Kidney (tissue), 14 donors: ENCODE measurements around the gene GRAMD4. TPM values are rescaled to one million over a fixed set of nuclear protein-coding genes. Genes with fewer than 3 reads are reported as not detected.

ENCODE experiments used
- DNase-seq, 5 donors: peaks; one replicate each; pipeline ENCODE4 v3.0.0-alpha.2; 2013 to 2020
- FAIRE-seq: peaks from 2 replicates; lab custom pipeline; 2012; peaks lifted over from hg19 to GRCh38; lab: Jason Lieb, UNC
- H3K27ac ChIP-seq, 2 donors: one replicate each; pipeline ENCODE4 v1.7.0; 2013; ENCODE audit warnings: low read depth in 2 of 2, low read length in 2 of 2, inconsistent platforms in 1 of 2
- H3K27me3 ChIP-seq: one replicate; pipeline ENCODE4 v1.7.1; 2013; ENCODE audit warnings: low read length, inconsistent platforms; ENCODE audit not compliant: control insufficient read depth, insufficient read depth
- H3K36me3 ChIP-seq, 3 donors: one replicate each; pipeline versions ENCODE4 v1.7.0 to v1.7.1; 2013; ENCODE audit warnings: low read length in 3 of 3, control low read depth in 1 of 3, inconsistent platforms in 1 of 3; ENCODE audit not compliant: insufficient read depth in 3 of 3, control insufficient read depth in 2 of 3
- H3K4me1 ChIP-seq, 3 donors: one replicate each; pipeline versions ENCODE4 v1.7.0 to v1.7.1; 2013; ENCODE audit warnings: low read length in 3 of 3, inconsistent platforms in 1 of 3, low read depth in 1 of 3; ENCODE audit not compliant: control insufficient read depth in 2 of 3, insufficient read depth in 2 of 3
- H3K4me3 ChIP-seq, 3 donors: one replicate each; pipeline versions ENCODE4 v1.7.0 to v1.8.1; 2013; ENCODE audit warnings: low read length in 3 of 3, control low read depth in 1 of 3, inconsistent platforms in 1 of 3
- H3K9ac ChIP-seq, 3 donors: one replicate each; pipeline versions ENCODE4 v1.7.0 to v1.7.1; 2013; ENCODE audit warnings: low read length in 3 of 3, control low read depth in 1 of 3, inconsistent platforms in 1 of 3
- H3K9me3 ChIP-seq, 3 donors: one replicate each; pipeline versions ENCODE4 v1.7.0 to v1.7.1; 2013; ENCODE audit warnings: low read length in 3 of 3, control low read depth in 1 of 3, inconsistent platforms in 1 of 3; ENCODE audit not compliant: control insufficient read depth in 2 of 3, insufficient read depth in 1 of 3
- intact Hi-C: fragments of 100-400 bp; cut with DNase I; formaldehyde crosslinking; loops from one replicate; pipeline ENCODE4 v1.11.1; 2022
- polyA plus RNA-seq: library from polyadenylated mRNA; stranded (reverse); fragments of 350-450 nt; fragmentation: Illumina TruSeq; extraction: RNeasy Lipid Tissue Mini Kit (QIAGEN cat#74804); gene quantifications from one replicate; pipeline ENCODE4 v1.2.3, GENCODE V29; 2014; ENCODE audit warnings: low read depth, low replicate concordance; ENCODE audit not compliant: insufficient read depth
- total RNA-seq: library from RNA; stranded (reverse); fragmentation: NEBNext Ultra II Directional; extraction: Animal tissue kit (Norgen Biotek cat#: 25700); gene quantifications from one replicate; pipeline ENCODE4 v1.2.1, GENCODE V29; 2021
- TF ChIP-seq, protein P1 (sequence below): IDR thresholded peaks from 3 replicates; pipeline ENCODE4 v1.5.1; 2012; ENCODE audit warnings: mild to moderate bottlenecking, moderate library complexity, borderline replicate concordance; ENCODE audit not compliant: insufficient read depth; ENCODE audit errors: extremely low read depth
- donor health status: control.
- donor health status: control.
- donor health status: control.
- donor health status: control.
- donor health status: control.
- donor health status: DM: yes; HTN: yes; CAD: no.
- donor health status: Normal renal cell carcinoma (clear cell type).

The GRAMD4 gene
- total and polyA plus RNA-seq, 2 donors from 2014 or later: 12.1 to 58.2 TPM

GRCh38 chr22:46669201-46669600, 49.0 kb downstream of the GRAMD4 start:
- Histone ChIP-seq H3K4me1 (no peaks in the 10 kb centered on the region), H3K27me3 (no peaks in the 10 kb centered on the region), H3K27ac (no peak overlapping the region), H3K36me3 (peaks cover 0 to 27% (median 7%) of the 10 kb centered on the region in 3 donors), H3K9ac (no peak overlapping the region), H3K4me3 (no peak overlapping the region), H3K9me3 (no peaks in the 10 kb centered on the region)
- TF ChIP-seq, protein P1, sequence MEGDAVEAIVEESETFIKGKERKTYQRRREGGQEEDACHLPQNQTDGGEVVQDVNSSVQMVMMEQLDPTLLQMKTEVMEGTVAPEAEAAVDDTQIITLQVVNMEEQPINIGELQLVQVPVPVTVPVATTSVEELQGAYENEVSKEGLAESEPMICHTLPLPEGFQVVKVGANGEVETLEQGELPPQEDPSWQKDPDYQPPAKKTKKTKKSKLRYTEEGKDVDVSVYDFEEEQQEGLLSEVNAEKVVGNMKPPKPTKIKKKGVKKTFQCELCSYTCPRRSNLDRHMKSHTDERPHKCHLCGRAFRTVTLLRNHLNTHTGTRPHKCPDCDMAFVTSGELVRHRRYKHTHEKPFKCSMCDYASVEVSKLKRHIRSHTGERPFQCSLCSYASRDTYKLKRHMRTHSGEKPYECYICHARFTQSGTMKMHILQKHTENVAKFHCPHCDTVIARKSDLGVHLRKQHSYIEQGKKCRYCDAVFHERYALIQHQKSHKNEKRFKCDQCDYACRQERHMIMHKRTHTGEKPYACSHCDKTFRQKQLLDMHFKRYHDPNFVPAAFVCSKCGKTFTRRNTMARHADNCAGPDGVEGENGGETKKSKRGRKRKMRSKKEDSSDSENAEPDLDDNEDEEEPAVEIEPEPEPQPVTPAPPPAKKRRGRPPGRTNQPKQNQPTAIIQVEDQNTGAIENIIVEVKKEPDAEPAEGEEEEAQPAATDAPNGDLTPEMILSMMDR: no peak
- no peak for FAIRE-seq
- DNase-seq: no peak
- intact Hi-C loops: no loop called here

DNA sequence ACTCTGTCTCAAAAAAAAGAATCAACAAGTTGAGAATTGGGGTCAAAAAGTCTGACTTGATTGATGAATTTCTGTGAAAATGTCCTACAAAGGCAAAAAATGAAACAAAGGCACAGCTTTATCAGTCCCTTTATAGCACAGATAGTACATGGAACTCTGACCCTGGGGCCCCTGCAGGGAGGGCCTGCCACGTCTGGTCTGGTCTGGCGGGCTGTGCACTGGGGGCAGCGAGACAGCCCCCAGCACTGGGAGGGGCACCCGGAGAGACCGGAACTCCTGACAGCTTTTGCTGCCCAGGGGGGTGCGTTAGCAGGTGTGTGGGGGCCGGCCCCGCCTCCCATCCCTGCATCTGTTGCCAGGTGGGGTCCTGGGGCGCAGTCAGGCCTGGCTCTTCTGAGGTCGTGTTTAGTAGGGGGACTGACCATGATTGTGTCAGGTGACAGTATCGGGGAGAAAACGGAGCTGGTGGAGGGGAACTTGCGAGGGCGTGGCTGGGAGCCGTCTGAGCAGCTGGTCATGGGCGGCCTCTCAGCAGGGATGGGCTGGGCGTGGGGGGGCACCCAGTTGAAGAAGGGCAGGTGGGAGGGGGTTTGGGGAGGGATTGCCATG, 51.7 kb downstream of the GRAMD4 start:
- Histone ChIP-seq H3K27ac (no peak overlapping the region), H3K9ac (no peak overlapping the region), H3K9me3 (no peaks in the 10 kb centered on the region), H3K4me3 (no peak overlapping the region), H3K4me1 (no peaks in the 10 kb centered on the region), H3K36me3 (peaks cover 0 to 7% (median 7%) of the 10 kb centered on the region in 3 donors), H3K27me3 (no peaks in the 10 kb centered on the region)
- intact Hi-C loops: no loop called here
- no peak for DNase-seq
- FAIRE-seq: no peak
- TF ChIP-seq, protein P1: no peak

- Histone ChIP-seq H3K4me3 (no peak overlapping the region), H3K27me3 (no peaks in the 10 kb centered on the region), H3K9me3 (no peaks in the 10 kb centered on the region), H3K4me1 (no peaks in the 10 kb centered on the region), H3K9ac (no peak overlapping the region), H3K36me3 (peaks cover 0 to 4% (median 4%) of the 10 kb centered on the region in 3 donors), H3K27ac (no peak overlapping the region)
- FAIRE-seq (no peak), DNase-seq (no peak)
- intact Hi-C loops: no loop called here
- TF ChIP-seq, protein P1: no peak
Observed at GRCh38 chr22:46672731-46673130, 52.5 kb downstream of the GRAMD4 start.
